GM18861 (cell line): ENCODE data around the gene ANO2.

ENCODE experiments used
- ATAC-seq: cut with Tn5 transposase; IDR thresholded peaks from one replicate; pipeline ENCODE4 v1.9.1; 2021; ENCODE audit not compliant: unreplicated experiment

Gene ANO2

GRCh38 chr12:5522432-5523335 is 422.4 kb downstream of the ANO2 start:
- ATAC-seq = no peak

- ATAC-seq = no peak
Observed at GRCh38 chr12:5521456-5522325, 423.4 kb downstream of the ANO2 start.

GRCh38 chr12:5520831-5521230 is 424.2 kb downstream of the ANO2 start:
- ATAC-seq = no peak

GRCh38 chr12:5520037-5520436 is 425.0 kb downstream of the ANO2 start:
- no peak for ATAC-seq

GRCh38 chr12:5518584-5519365 is 426.3 kb downstream of the ANO2 start:
- no peak for ATAC-seq

- no peak for ATAC-seq
Observed at GRCh38 chr12:5516371-5517241, 428.5 kb downstream of the ANO2 start.

- ATAC-seq = no peak
Observed at GRCh38 chr12:5515458-5515857, 429.6 kb downstream of the ANO2 start.

GRCh38 chr12:5514545-5514944 is 430.5 kb downstream of the ANO2 start:
- no peak for ATAC-seq

GRCh38 chr12:5514016-5514415 is 431.0 kb downstream of the ANO2 start:
- ATAC-seq = no peak

- ATAC-seq = no peak
Observed at GRCh38 chr12:5513406-5513805, 431.7 kb downstream of the ANO2 start.
